Pancreas (tissue), 10 donors: Measurements from ENCODE around the gene TRIM66. TPM values are rescaled to one million over a fixed set of nuclear protein-coding genes. Genes with fewer than 3 reads are reported as not detected.
A peak's percentile ranks its signal among the peaks of the same experiment; 100 is the strongest.

Experiments
- ATAC-seq, 4 donors: fragments of 200-7000 bp; cut with Tn5 transposase; one replicate each; pipeline versions ENCODE4 v1.8.0 to v1.9.1; 2020; ENCODE audit warnings: mild to moderate bottlenecking in 4 of 4, moderate library complexity in 4 of 4
- DNase-seq, 6 donors: peaks; one replicate each; pipeline ENCODE4 v3.0.0-alpha.2; 2020
- FAIRE-seq: peaks from 2 replicates; lab custom pipeline; 2012; peaks lifted over from hg19 to GRCh38; lab: Jason Lieb, UNC
- H3K27ac ChIP-seq, 4 donors: fragments of 200-600 bp; sonication (generic); 1 replicate in 3 of 4; 2 replicates in 1 of 4; pipeline versions ENCODE4 v1.5.0 to v1.8.0; 2020
- H3K27me3 ChIP-seq, 4 donors: fragments of 200-600 bp; one replicate each; pipeline ENCODE4 v1.8.0; 2021
- H3K36me3 ChIP-seq, 3 donors: fragments of 200-600 bp; sonication (generic) in 1 of 3; one replicate each; pipeline versions ENCODE4 v1.5.0 to v1.8.0; 2020 to 2021
- H3K4me1 ChIP-seq, 3 donors: fragments of 200-600 bp; one replicate each; pipeline ENCODE4 v1.8.0; 2021
- H3K4me3 ChIP-seq, 4 donors: fragments of 200-600 bp; sonication (generic) in 2 of 4; one replicate each; pipeline versions ENCODE4 v1.5.0 to v1.8.0; 2020 to 2021
- H3K9me3 ChIP-seq, 4 donors: fragments of 200-600 bp; one replicate each; pipeline ENCODE4 v1.8.0; 2021
- WGBS, 2 donors: extraction: QIAGEN DNeasy Blood & Tissue Kit; methylation state at CpG; one replicate each; pipeline ENCODE4 v1.1.7; 2013; 5-methylcytosine and 5-hydroxymethylcytosine counted together
- intact Hi-C, 3 donors: fragments of 100-400 bp; cut with DNase I; formaldehyde crosslinking; loops; one replicate each; pipeline versions ENCODE4 v1.11.1 to v1.14.2; 2022
- polyA plus RNA-seq, 2 donors: library from polyadenylated mRNA; stranded (reverse); fragments of 200-250 nt; gene quantifications; one replicate each; pipeline ENCODE4 v1.2.3, GENCODE V29; 2013
- total RNA-seq, 6 donors: library from RNA; stranded (reverse); fragmentation: NEBNext Ultra II Directional in 4 of 6; extraction: Animal tissue kit (Norgen Biotek cat#: 25700) in 4 of 6; gene quantifications; one replicate each; pipeline versions ENCODE4 v1.2.1 to v1.2.4, GENCODE V29; 2021 to 2023
- TF ChIP-seq, protein P1 (sequence below), 4 donors: fragments of 200-600 bp; sonication (generic) in 3 of 4; IDR thresholded peaks; one replicate each; pipeline versions ENCODE4 v1.5.0 to v1.8.0; 2021; ENCODE audit warnings: antibody characterized with exemption in 4 of 4
- donor health status: healthy with polysubstance abuse.
- donor health status: DM: no; HTN: no; CAD: no; lungs with moderate emphysema.
- donor health status: DM: no; HTN: no; CAD: no.
- donor health status: control.
- donor health status: control.
- donor health status: Bipolar disorder and iron deficiency.
- donor health status: DM: yes; HTN: yes; CAD: no.
- donor health status: DM: no; HTN: no; CAD: no.
- donor health status: DM: no; HTN: no; CAD: no.
- donor health status: DM: yes; HTN: yes; CAD: no.

The TRIM66 gene
- total and polyA plus RNA-seq, 8 donors: 4.1 to 13.1 (median 9.8) TPM

GRCh38 chr11:8706673-8707432 is 24.4 kb upstream of the TRIM66 start:
- intact Hi-C loops: loop anchor here in 1 of 3 donors (10.0 kb wide), 1 partner anchor 108 kb away; a partner anchor contains a TSS
- Histone ChIP-seq H3K27me3 (no peaks in the 10 kb centered on the region), H3K4me1 (peaks cover 27 to 32% (median 29%) of the 10 kb centered on the region in 3 donors), H3K27ac (peak overlapping the region; percentile 62 to 78 (median 66)), H3K36me3 (peaks cover 0 to 8% (median 0%) of the 10 kb centered on the region in 3 donors), H3K9me3 (no peaks in the 10 kb centered on the region), H3K4me3 (no peak overlapping the region)
- DNase-seq (no peak), ATAC-seq (no peak), FAIRE-seq (no peak)
- 88 to 90% methylated on average over 14 of the region's 14 CpGs for WGBS, 2 donors
- TF ChIP-seq, protein P1, sequence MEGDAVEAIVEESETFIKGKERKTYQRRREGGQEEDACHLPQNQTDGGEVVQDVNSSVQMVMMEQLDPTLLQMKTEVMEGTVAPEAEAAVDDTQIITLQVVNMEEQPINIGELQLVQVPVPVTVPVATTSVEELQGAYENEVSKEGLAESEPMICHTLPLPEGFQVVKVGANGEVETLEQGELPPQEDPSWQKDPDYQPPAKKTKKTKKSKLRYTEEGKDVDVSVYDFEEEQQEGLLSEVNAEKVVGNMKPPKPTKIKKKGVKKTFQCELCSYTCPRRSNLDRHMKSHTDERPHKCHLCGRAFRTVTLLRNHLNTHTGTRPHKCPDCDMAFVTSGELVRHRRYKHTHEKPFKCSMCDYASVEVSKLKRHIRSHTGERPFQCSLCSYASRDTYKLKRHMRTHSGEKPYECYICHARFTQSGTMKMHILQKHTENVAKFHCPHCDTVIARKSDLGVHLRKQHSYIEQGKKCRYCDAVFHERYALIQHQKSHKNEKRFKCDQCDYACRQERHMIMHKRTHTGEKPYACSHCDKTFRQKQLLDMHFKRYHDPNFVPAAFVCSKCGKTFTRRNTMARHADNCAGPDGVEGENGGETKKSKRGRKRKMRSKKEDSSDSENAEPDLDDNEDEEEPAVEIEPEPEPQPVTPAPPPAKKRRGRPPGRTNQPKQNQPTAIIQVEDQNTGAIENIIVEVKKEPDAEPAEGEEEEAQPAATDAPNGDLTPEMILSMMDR (IDR thresholded peaks at IDR 0.05): no peak

DNA sequence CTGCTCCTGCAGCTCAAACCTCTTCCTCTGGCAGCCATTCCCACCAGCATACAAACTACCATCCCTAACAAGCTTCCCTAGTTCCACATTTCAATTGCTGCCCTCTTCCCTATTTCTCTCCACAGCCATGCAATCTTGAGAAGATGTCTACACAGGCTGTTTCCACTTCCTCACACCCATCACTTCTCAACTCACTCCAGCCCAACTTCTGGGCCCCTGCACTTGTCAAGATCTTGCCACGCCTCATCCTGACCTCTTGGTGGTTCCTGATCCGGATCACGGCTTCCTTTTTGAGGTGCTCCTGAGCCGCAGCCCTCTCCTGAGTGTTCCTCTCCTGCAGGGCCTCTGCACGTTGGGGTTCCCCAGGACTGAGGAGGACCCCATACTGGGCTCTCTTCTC is 22.7 kb upstream of the TRIM66 start:
- H3K9me3 ChIP-seq: no peaks in the 10 kb centered on the region
- TF ChIP-seq, protein P1 (IDR thresholded peaks at IDR 0.05): no peak
- DNase-seq: no peak
- 93 to 95% methylated on average over 5 of the region's 5 CpGs for WGBS, 2 donors
- intact Hi-C loops: loop anchor here in 1 of 3 donors (10.0 kb wide), 1 partner anchor 110 kb away; a partner anchor contains a TSS
- no peak overlapping the region for H3K27ac ChIP-seq
- no peak overlapping the region for H3K4me3 ChIP-seq
- no peaks in the 10 kb centered on the region for H3K27me3 ChIP-seq
- peaks cover 0 to 7% (median 0%) of the 10 kb centered on the region in 3 donors for H3K36me3 ChIP-seq
- ATAC-seq: no peak
- FAIRE-seq: no peak
- peaks cover 29 to 38% (median 31%) of the 10 kb centered on the region in 3 donors for H3K4me1 ChIP-seq

GRCh38 chr11:8704136-8704535 is 21.7 kb upstream of the TRIM66 start:
- ATAC-seq (no peak), FAIRE-seq (no peak), DNase-seq (no peak)
- H3K27me3 ChIP-seq: no peaks in the 10 kb centered on the region
- peaks cover 0 to 7% (median 0%) of the 10 kb centered on the region in 3 donors for H3K36me3 ChIP-seq
- WGBS, 2 donors: 95 to 97% methylated on average over 2 of the region's 2 CpGs
- H3K27ac ChIP-seq: no peak overlapping the region
- intact Hi-C loops: loop anchor here in 1 of 3 donors (10.0 kb wide), 1 partner anchor 111 kb away; a partner anchor contains a TSS
- H3K4me3 ChIP-seq: no peak overlapping the region
- TF ChIP-seq, protein P1 (IDR thresholded peaks at IDR 0.05): no peak
- peaks cover 29 to 37% (median 31%) of the 10 kb centered on the region in 3 donors for H3K4me1 ChIP-seq
- H3K9me3 ChIP-seq: no peaks in the 10 kb centered on the region

- no peaks in the 10 kb centered on the region for H3K9me3 ChIP-seq
- H3K4me1 ChIP-seq: peaks cover 15 to 24% (median 17%) of the 10 kb centered on the region in 3 donors
- H3K27me3 ChIP-seq: no peaks in the 10 kb centered on the region
- WGBS, 2 donors: 91 to 95% methylated on average over 14 of the region's 14 CpGs
- no peak overlapping the region for H3K27ac ChIP-seq
- FAIRE-seq (no peak), ATAC-seq (no peak), DNase-seq (no peak)
- TF ChIP-seq, protein P1 (IDR thresholded peaks at IDR 0.05): no peak
- H3K4me3 ChIP-seq: no peak overlapping the region
- intact Hi-C loops: loop anchor here in 1 of 3 donors (10.0 kb wide), 1 partner anchor 112 kb away; a partner anchor contains a TSS
- peaks cover 0 to 11% (median 0%) of the 10 kb centered on the region in 3 donors for H3K36me3 ChIP-seq
Observed at GRCh38 chr11:8702598-8702915, 20.1 kb upstream of the TRIM66 start.
